ENCODE results near the gene DNAJB7.
A peak's percentile ranks its signal among the peaks of the same experiment; 100 is the strongest.

The DNAJB7 gene

DNA sequence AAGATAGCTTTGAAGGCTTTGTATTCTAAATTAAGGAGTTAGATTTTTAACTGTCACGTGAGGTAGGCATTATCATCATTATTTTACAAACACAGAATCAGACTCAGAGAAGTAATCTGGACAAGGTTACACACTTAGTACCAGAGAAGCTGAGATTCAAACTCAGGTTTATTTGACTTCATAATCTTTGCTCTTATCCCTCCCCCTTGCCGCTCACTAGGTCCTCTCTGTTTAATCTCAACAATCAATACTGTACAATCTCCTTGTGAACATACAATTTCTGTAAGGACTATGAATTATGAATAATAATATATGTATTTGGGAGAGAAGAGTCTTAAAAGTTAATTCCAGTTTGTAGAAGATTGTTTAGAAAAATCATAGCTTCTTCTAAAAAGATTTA, 5.2 kb upstream of the DNAJB7 start:
- Mint-ChIP-seq H3K4me1 (no peaks in the 10 kb centered on the region), H3K27ac (no peak overlapping the region), H3K9me3 (no peaks in the 10 kb centered on the region), H3K4me3 (no peak overlapping the region), H3K27me3 (ENCODE audit: low read depth, poor library complexity) (no peaks in the 10 kb centered on the region), H3K36me3 (ENCODE audit: low read depth) (peaks cover 16% of the 10 kb centered on the region)
- TF ChIP-seq CTCF (IDR thresholded peaks at IDR 0.05), result no peak
- DNase-seq, result no peak

GRCh38 chr22:40862537-40862936, 624 bp upstream of the DNAJB7 start:
- no peak overlapping the region for H3K27ac Mint-ChIP-seq
- no peak overlapping the region for H3K4me3 Mint-ChIP-seq
- no peaks in the 10 kb centered on the region for H3K9me3 Mint-ChIP-seq
- H3K36me3 Mint-ChIP-seq (ENCODE audit: low read depth), result peaks cover 22% of the 10 kb centered on the region
- H3K27me3 Mint-ChIP-seq (ENCODE audit: low read depth, poor library complexity), result peaks cover 4% of the 10 kb centered on the region
- TF ChIP-seq CTCF (IDR thresholded peaks at IDR 0.05), result no peak
- peaks cover 18% of the 10 kb centered on the region for H3K4me1 Mint-ChIP-seq
- no peak for DNase-seq

DNA sequence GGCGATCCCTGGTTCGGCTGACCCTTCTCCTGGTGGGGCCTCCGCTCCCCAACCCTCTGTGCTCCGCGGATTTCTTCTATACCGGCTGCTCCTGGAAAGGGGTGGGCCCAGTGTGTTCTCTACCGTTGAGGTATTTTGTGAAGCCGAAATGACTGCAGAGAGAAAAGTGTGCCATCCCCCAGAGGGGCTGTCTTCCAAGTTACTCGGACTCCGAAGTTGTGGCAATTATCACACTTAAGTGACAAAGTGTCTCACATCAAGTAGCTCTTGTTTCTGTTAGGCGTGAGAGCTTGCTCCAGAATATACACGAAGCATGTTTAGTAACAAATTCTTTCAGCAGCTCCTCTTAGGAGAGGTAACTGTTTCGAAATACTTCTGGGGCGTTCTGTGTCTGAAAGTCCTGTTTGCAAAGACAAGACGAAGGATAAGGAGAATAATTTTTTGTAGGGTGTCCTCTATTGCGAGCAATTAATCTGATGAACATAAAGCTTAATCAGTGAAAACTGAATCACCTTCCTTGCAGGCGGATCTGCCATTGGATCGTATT, 4.5 kb downstream of the DNAJB7 start:
- no peak for DNase-seq
- H3K4me3 Mint-ChIP-seq, result peak overlapping the region; percentile 98

DNA sequence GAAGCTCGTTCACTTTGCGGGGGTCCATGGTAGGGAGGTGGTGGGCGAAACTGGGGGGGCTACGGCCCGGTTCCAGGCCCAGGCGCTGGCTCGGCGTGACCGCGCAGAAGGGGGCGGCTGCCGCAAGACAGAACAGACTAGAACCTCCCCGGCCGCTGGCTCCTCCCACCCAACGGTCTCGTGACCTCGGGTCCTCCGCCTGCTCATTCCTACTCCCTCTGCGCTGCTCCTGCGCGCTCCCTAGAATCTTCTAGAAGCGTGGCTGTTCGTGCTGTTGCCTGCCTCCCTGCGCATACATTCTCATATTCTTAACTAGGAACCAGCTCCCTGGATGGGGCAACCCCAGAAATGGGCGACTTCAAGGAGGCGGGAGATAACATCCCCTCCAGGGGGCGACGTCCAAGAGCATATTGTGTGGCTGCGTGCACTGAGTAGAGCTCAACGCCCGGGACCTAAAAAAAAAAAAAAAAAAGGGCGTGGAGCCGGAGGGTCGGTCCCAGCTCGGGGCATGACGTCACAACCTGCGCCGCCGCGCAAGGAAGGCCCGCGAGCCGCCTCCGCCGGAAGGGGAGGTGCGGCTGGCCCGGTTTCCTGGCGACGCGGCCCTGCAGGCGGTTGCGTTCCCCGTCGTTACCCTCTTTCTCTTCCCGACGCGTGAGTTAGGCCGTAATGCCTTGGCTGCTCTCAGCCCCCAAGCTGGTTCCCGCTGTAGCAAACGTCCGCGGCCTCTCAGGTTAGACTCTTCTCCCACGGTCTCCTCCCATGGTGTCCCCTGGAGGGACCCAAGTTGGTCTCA, 5.2 kb downstream of the DNAJB7 start, which contains the start of the genes ST13 and XPNPEP3:
Gene ST13 (minus strand): TSS at position 127 of the 796 bp plus-strand sequence. CDS start 99 bp downstream, at position 28.
Gene XPNPEP3 (plus strand): TSS at position 636 of the 796 bp plus-strand sequence. CDS start 34 bp downstream, at position 670.
- TF ChIP-seq CTCF (IDR thresholded peaks at IDR 0.05), result peak; percentile 19
- H3K9me3 Mint-ChIP-seq, result no peaks in the 10 kb centered on the region
- peak within 1 kb of the TSS; percentile 100 for H3K27ac Mint-ChIP-seq
- peaks cover 62% of the 10 kb centered on the region for H3K4me1 Mint-ChIP-seq
- H3K36me3 Mint-ChIP-seq (ENCODE audit: low read depth), result peaks cover 19% of the 10 kb centered on the region
- H3K27me3 Mint-ChIP-seq (ENCODE audit: low read depth, poor library complexity), result peaks cover 10% of the 10 kb centered on the region
- DNase-seq, result peak; percentile 96
- H3K4me3 Mint-ChIP-seq, result peak within 1 kb of the TSS; percentile 98

More for the DNA sequence above, 4.5 kb downstream of the DNAJB7 start:
- peaks cover 22% of the 10 kb centered on the region for H3K36me3 Mint-ChIP-seq (ENCODE audit: low read depth)
- H3K27me3 Mint-ChIP-seq (ENCODE audit: low read depth, poor library complexity), result peaks cover 10% of the 10 kb centered on the region
- peak overlapping the region; percentile 100 for H3K27ac Mint-ChIP-seq
- no peaks in the 10 kb centered on the region for H3K9me3 Mint-ChIP-seq
- peaks cover 58% of the 10 kb centered on the region for H3K4me1 Mint-ChIP-seq
- no peak for TF ChIP-seq CTCF (IDR thresholded peaks at IDR 0.05)

DNA sequence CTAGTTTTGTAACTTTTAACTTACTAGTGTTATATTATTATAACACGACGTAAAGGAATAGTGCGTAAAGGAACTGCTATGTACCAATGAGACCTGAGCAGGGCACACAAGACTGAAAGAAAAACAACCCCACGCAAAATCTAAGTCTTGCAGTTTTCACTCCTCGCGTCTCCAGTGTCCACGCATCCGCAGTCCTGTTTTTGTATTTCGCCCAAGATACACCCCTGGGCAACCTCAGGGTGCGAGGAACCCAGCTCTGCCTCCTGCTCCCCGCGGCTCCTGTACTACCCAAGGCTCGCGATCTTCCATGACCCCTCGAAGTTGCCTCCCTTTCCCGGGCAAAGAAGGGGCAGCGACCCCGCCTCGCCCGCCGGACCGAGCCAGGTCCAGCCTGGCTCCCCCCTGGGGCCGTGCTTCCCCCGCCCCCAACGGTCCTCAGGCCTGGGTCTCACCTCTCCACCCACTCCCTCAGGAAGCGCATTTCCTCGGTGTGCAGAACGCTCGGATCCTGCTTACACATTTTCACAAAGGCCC, 5.9 kb downstream of the DNAJB7 start:
- DNase-seq, result peak; percentile 65
- H3K4me3 Mint-ChIP-seq, result peak overlapping the region; percentile 98
- no peak for TF ChIP-seq CTCF (IDR thresholded peaks at IDR 0.05)
- peak overlapping the region; percentile 100 for H3K27ac Mint-ChIP-seq
- no peaks in the 10 kb centered on the region for H3K9me3 Mint-ChIP-seq
- peaks cover 17% of the 10 kb centered on the region for H3K36me3 Mint-ChIP-seq (ENCODE audit: low read depth)
- H3K4me1 Mint-ChIP-seq, result peaks cover 68% of the 10 kb centered on the region
- peaks cover 10% of the 10 kb centered on the region for H3K27me3 Mint-ChIP-seq (ENCODE audit: low read depth, poor library complexity)
